ENCODE results near the gene ADRA2B. TPM values are rescaled to one million over a fixed set of nuclear protein-coding genes. Genes with fewer than 3 reads are reported as not detected.

ADRA2B gene
- total RNA-seq, 4 donors from 2014 or later: 0.27 to 0.32 TPM; not detected in 2

DNA sequence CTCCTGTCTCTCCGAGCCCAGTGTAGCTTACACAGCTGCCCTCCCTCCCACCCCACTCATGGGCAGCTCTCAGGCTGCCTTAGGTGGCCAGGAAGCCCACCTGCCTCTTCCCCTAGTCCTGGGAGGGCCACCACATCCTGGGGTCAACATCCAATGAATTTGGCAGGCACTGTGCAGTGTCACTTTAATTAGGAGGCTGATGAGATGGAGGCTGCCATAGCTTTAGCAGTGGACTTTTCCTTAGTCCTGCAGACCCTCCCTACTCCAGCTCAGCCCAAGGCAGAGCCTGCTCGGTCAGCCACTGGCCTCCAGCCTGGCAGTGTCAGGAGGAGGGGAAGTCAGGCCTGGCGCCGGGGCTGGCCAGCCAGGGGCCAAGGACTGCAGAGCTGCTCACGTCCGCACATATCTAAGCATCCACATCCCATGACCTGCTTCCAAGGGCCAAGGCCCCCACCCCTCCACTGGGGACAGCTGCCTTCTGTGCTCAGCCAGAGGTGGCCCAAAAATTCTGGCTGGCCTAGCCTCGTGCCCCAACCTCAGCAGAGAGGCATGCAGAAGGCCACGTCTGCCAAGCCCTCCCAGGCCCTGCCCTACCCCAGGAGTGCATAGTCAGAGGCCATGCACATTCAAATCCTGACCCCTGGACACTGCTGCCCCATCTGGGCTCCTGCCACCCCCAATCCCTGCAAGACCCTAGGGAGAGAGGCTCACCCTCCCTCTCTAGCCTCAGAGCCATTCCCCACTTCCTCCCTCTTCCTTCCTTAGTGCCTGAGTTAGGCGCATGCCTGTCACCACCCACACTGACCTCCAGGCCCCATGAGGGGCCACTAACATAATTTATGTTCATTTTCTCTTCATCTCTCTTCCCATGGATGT is 33.1 kb downstream of the ADRA2B start:
- in situ Hi-C loops (cut with MboI; ENCODE audit: low pct_ligation_motif_present in 1 of 4, low pct_unique_long_range_greater_than_20kb in 1 of 4, low sequenced_read_pairs in 3 of 4): no loop called here
- TF ChIP-seq POLR2AphosphoS5 (IDR thresholded peaks at IDR 0.05) (no peak), POLR2A (IDR thresholded peaks at IDR 0.05) (no peak), EP300 (IDR thresholded peaks at IDR 0.05; ENCODE audit: low read depth) (no peak)
- TF ChIP-seq, protein P1, sequence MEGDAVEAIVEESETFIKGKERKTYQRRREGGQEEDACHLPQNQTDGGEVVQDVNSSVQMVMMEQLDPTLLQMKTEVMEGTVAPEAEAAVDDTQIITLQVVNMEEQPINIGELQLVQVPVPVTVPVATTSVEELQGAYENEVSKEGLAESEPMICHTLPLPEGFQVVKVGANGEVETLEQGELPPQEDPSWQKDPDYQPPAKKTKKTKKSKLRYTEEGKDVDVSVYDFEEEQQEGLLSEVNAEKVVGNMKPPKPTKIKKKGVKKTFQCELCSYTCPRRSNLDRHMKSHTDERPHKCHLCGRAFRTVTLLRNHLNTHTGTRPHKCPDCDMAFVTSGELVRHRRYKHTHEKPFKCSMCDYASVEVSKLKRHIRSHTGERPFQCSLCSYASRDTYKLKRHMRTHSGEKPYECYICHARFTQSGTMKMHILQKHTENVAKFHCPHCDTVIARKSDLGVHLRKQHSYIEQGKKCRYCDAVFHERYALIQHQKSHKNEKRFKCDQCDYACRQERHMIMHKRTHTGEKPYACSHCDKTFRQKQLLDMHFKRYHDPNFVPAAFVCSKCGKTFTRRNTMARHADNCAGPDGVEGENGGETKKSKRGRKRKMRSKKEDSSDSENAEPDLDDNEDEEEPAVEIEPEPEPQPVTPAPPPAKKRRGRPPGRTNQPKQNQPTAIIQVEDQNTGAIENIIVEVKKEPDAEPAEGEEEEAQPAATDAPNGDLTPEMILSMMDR (IDR thresholded peaks at IDR 0.05): no peak
- WGBS, 2 donors (ENCODE audit: low coverage in 1 of 2): 66 to 80% methylated on average over 2 to 9 of the region's 9 CpGs
- DNase-seq: no peak
- no peaks in the 10 kb centered on the region for H3K36me3 ChIP-seq
- intact Hi-C loops (cut with DNase I; ENCODE audit: low total_unique reads): no loop called here
- H3K27me3 ChIP-seq: peaks cover 6% of the 10 kb centered on the region
- no peak overlapping the region for H3K27ac ChIP-seq
- H3K9me3 ChIP-seq: no peaks in the 10 kb centered on the region
- H3K4me3 ChIP-seq: no peak overlapping the region
- H3K4me1 ChIP-seq: no peaks in the 10 kb centered on the region

DNA sequence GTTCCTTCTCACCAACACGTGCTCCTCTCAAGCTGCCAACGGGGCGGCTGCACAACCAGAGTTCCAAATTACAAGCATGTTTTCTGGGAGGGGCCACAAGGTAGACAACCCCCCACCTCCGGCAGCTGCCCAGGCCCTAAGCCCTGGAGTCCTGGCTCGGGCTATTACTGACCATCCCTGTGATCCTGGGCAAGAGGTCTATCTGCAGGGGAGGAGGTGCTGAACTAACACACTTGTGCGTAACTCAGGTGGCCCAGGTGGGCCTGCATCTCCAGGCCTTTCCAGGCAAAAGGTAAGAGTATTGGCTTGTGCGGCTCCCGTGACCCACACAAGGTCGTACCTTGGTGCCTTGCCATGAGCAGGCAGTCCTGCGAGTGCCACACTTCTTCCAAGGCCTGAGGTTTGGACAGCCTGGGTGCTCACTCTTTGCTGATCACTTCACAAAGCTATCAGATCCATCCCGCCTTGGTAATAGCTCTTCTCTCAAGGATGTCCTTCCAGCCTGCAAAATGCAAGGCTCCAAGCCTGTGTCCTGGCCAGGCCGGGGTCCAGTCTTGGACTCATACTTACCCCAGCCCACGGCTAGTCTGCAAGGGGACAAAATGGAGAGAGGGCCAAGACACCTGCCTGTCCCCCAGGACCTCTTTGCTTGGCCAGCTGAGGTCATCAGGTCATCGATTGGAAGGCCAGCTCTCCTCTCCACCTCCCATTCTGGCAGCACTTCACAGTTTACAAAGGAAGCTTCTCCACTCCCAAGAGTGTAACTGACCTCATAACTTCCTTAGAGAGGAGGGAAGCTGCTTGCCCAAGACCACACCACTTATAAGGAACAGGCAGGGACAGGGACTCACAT is 33.9 kb downstream of the ADRA2B start:
- 80 to 89% methylated on average over 2 to 14 of the region's 14 CpGs for WGBS, 2 donors (ENCODE audit: low coverage in 1 of 2)
- in situ Hi-C loops (cut with MboI; ENCODE audit: low pct_ligation_motif_present in 1 of 4, low pct_unique_long_range_greater_than_20kb in 1 of 4, low sequenced_read_pairs in 3 of 4): no loop called here

DNA sequence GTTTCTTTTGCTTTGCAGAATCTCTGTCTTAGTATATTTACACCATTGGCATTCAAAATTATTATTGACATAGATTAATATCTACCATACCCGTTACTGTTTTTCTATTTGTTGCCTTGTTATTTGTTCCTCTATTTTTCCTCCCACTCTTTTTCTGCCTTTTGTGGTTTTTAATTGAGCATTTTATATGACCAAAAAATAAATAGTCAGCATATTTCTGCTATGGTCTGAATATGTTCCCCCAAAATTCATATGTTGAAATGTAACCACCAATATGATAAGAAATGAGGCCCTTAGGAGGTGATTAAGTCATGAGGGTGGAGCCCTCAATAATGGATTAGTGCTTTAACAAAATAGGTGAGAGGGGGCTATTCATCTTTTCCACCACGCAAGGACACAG is 35.3 kb downstream of the ADRA2B start:
- WGBS, 2 donors (ENCODE audit: low coverage in 1 of 2): 86 to 94% methylated on average over 2 of the region's 2 CpGs
- no peak overlapping the region for H3K27ac ChIP-seq
- in situ Hi-C loops (cut with MboI; ENCODE audit: low pct_ligation_motif_present in 1 of 4, low pct_unique_long_range_greater_than_20kb in 1 of 4, low sequenced_read_pairs in 3 of 4): no loop called here

More for the DNA sequence above, 33.9 kb downstream of the ADRA2B start:
- peaks cover 6% of the 10 kb centered on the region for H3K27me3 ChIP-seq
- DNase-seq: no peak
- H3K9me3 ChIP-seq: no peaks in the 10 kb centered on the region
- TF ChIP-seq EP300 (IDR thresholded peaks at IDR 0.05; ENCODE audit: low read depth) (no peak), POLR2AphosphoS5 (IDR thresholded peaks at IDR 0.05) (no peak), POLR2A (IDR thresholded peaks at IDR 0.05) (no peak)
- TF ChIP-seq, protein P1 (IDR thresholded peaks at IDR 0.05): no peak
- no peaks in the 10 kb centered on the region for H3K4me1 ChIP-seq
- H3K36me3 ChIP-seq: no peaks in the 10 kb centered on the region
- no peak overlapping the region for H3K27ac ChIP-seq
- H3K4me3 ChIP-seq: no peak overlapping the region
- intact Hi-C loops (cut with DNase I; ENCODE audit: low total_unique reads): no loop called here

More for the DNA sequence above, 35.3 kb downstream of the ADRA2B start:
- Histone ChIP-seq H3K4me1 (no peaks in the 10 kb centered on the region), H3K36me3 (no peaks in the 10 kb centered on the region), H3K4me3 (no peak overlapping the region), H3K9me3 (peaks cover 3 to 8% of the 10 kb centered on the region in 2 donors), H3K27me3 (peaks cover 6% of the 10 kb centered on the region)
- DNase-seq: no peak
- intact Hi-C loops (cut with DNase I; ENCODE audit: low total_unique reads): no loop called here
- TF ChIP-seq POLR2AphosphoS5 (IDR thresholded peaks at IDR 0.05) (no peak), POLR2A (IDR thresholded peaks at IDR 0.05) (no peak), EP300 (IDR thresholded peaks at IDR 0.05; ENCODE audit: low read depth) (no peak)
- TF ChIP-seq, protein P1 (IDR thresholded peaks at IDR 0.05): no peak
